Measurements from ENCODE around the gene BRI3.

The BRI3 gene

GRCh38 chr7:98288064-98288823, 6.8 kb downstream of the BRI3 start:
- DNase-seq = no peak

GRCh38 chr7:98289333-98289875, 7.9 kb downstream of the BRI3 start:
- DNase-seq = no peak

- DNase-seq = no peak
Measured at GRCh38 chr7:98291717-98292116, 10.2 kb downstream of the BRI3 start.

- no peak for DNase-seq
Measured at GRCh38 chr7:98293265-98293664, 11.8 kb downstream of the BRI3 start.

GRCh38 chr7:98293746-98294145, 12.3 kb downstream of the BRI3 start:
- no peak for DNase-seq

GRCh38 chr7:98294326-98294725, 12.8 kb downstream of the BRI3 start:
- no peak for DNase-seq

DNA sequence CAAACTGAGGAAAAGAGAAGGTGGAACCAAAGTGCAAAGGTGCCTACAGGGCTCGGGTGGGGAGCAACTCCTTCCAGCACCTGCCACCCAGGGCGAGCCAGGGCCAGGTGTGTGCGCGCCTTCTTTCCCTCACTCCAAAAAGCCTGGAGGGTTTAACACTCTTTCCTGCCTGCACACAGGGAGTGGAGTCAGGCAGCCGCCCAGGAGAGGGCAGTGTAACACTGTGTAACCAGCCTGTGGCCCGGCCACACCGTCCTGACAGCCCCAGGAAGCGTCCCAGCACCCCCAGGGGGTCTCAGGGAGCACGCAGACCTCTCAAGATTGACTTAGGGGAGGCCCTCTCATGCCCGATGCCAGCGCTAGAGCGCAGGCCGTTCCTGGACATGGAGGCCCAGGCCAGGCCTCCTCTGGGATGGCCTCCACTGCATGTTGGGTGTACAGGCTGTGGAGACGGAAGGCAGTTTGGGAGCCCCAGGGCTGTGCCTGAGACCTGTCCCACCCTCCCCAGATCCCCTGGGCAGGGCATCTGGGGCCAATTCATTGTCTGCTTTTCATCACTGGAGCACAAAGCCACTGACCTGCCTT, 13.4 kb downstream of the BRI3 start:
- DNase-seq = no peak

- DNase-seq = no peak
Measured at GRCh38 chr7:98295467-98296192, 14.1 kb downstream of the BRI3 start.

GRCh38 chr7:98296833-98297232, 15.3 kb downstream of the BRI3 start:
- DNase-seq = no peak

GRCh38 chr7:98297626-98298286, 16.3 kb downstream of the BRI3 start:
- no peak for DNase-seq

DNA sequence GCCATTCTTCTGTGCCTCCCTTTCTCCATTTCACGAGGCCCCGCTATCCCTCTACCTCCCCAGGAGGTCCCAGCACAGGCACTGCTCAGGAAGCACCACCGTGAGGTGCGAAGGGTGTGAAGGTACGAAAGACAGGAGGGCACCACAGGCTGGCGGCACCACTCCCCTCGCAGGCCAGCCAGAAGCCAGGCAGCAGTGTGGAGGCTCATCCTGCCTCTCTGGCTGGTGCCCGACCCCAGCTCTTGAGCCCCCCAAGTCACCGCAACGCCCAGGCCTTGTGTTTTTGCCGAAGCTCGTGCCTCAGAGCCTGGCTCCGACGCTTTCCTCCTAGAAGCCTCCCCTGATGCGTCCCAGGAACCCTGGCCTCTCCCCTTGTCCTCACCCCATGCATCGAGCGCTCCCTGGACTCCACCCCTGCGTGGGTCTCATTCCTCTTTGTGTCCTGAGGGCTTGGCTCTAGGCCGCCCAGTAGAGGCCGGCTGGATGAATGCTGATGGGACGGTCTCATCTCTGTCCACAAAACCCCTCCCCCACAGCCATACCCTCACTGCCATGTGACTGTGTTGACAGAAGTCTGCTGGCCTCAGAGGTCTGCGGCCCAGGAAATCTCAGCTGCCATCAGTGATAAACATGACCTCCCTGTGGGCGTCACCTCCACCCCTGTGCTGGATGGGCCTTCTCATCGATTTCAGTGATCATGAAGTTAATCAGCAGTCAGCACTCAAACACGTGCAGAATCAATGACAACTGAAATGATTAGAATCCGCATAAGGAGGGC, 19.3 kb downstream of the BRI3 start:
- no peak for DNase-seq

GRCh38 chr7:98301693-98302470, 20.4 kb downstream of the BRI3 start:
- no peak for DNase-seq

DNA sequence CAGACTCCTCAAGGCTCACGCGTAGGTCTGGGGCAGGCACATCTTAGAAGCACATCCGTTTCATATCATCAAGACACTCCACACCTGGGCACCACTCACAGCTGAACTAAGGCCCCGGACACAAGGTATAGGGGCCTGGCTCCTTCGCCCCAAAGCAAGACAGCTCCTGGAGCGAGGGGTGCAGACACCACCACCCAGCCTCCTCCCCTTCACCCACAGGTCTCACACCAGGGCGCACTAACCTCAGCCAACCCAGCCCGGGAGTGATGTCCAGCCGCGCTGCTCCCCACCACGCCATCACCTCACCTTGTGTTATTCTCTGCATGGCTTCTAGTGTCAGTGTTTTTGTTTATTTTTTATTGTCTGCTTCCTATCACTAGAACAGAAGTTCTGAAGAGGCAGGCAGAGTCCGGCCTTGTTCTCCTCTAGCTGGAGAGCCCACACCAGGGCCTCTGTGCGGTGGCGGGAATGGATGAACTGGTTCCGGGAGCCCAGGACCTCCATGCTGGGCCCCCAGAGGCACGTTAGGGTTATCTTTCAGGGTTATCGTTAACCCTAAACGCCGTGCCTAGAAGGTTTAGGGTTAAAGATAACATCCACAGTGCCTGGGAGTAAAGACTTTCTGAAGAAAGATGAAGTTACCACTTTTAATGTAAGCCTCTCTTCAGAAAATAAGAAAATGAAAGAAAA, 21.8 kb downstream of the BRI3 start:
- no peak for DNase-seq

- no peak for DNase-seq
Measured at GRCh38 chr7:98303906-98304305, 22.4 kb downstream of the BRI3 start.

GRCh38 chr7:98305951-98306535, 24.6 kb downstream of the BRI3 start:
- no peak for DNase-seq

- no peak for DNase-seq
Measured at GRCh38 chr7:98307971-98308466, 26.5 kb downstream of the BRI3 start.

GRCh38 chr7:98309566-98309965, 28.1 kb downstream of the BRI3 start:
- DNase-seq = no peak

GRCh38 chr7:98312201-98312600, 30.7 kb downstream of the BRI3 start:
- no peak for DNase-seq

DNA sequence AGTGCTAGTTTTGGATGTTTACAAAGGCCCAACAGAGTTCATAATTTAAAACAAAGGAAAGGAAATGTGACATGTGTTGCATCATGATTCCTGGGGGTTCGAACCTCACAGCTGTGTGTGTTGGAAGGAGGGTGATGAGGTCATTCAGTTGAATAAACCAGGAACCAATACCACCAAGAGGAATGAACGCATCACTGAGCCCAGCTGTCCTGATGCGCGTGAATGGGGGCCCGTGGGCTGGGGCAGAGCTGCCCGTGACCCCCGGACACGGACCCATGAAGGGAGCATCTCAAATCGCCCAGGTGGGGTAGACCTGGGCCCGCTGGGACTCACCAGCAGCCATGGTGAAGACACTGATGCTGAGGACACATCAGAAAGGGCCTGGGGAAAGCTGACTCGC, 33.0 kb downstream of the BRI3 start:
- DNase-seq = peak; percentile 56

DNA sequence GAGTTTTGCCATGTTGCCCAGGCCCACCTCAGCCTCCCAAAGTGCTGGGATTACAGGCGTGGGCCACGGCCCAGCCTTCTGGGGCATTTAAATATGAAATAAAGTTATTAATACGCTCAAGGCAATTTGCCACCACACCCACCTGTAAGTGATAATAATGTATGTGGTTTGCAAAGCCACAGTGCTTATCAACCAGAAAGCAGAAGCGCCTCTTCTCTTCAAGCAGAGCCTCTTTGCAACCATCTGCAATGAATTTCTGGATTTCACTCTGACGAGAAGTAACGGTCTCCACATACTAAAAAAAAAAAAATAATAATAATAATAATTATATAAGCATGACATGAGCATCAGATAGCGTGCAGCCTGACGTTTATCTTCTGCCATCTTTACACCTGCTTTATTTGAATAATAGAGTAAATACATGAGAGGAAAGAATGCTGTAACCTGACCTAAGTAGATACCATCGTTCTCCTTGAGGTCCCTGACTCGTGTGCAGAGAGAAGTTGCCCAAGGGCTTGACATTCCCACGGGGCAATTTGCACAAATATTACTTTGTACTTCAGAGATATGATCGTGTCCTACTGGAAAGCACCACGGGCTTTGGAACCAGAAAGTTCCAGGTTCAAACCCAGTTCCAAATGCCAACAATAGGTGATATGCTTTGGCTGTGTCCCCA, 34.0 kb downstream of the BRI3 start:
- DNase-seq = no peak
